Left lobe of liver (tissue), 2 donors: ENCODE measurements around the gene TLK1. TPM values are rescaled to one million over a fixed set of nuclear protein-coding genes. Genes with fewer than 3 reads are reported as not detected.
"Not testable (repeated sequence)": the region's sequence is repeated elsewhere in the genome, so short reads cannot be mapped to it uniquely, and the experiment has no call there.

Source experiments
- ATAC-seq: fragments of 200-7000 bp; cut with Tn5 transposase; one replicate; pipeline ENCODE4 v1.9.1; 2020; ENCODE audit warnings: mild to moderate bottlenecking, moderate library complexity
- DNase-seq: peaks from one replicate; pipeline ENCODE4 v3.0.0-alpha.2; 2020; ENCODE audit warnings: low spot score
- total RNA-seq: library from RNA; stranded (reverse); gene quantifications from one replicate; pipeline ENCODE4 v1.2.1, GENCODE V29; 2021
- donor health status: DM: no; HTN: no; CAD: no; lungs with moderate emphysema.
- donor health status: DM: no; HTN: yes; CAD: no.

Gene TLK1
- total RNA-seq, 1 donor from 2014 or later = 35.7 TPM

- ATAC-seq (no peak), DNase-seq (no peak)
Observed at GRCh38 chr2:171171808-171172207, 11.1 kb upstream of the TLK1 start.

- ATAC-seq (no peak), DNase-seq (no peak)
Observed at GRCh38 chr2:171169839-171170238, 9.1 kb upstream of the TLK1 start.

- DNase-seq (no peak), ATAC-seq (no peak)
Observed at GRCh38 chr2:171169333-171169732, 8.6 kb upstream of the TLK1 start.

GRCh38 chr2:171167352-171167997 lies 6.8 kb upstream of the TLK1 start:
- DNase-seq (no peak), ATAC-seq (peak; percentile 59)

- ATAC-seq = peak; percentile 83
- peak; percentile 65 for DNase-seq
Observed at GRCh38 chr2:171166328-171166983, 5.8 kb upstream of the TLK1 start.

- DNase-seq (no peak), ATAC-seq (no peak)
Observed at GRCh38 chr2:171165967-171166327, 5.3 kb upstream of the TLK1 start.

- no peak for DNase-seq
- no peak for ATAC-seq
Observed at GRCh38 chr2:171163261-171163660, 2.6 kb upstream of the TLK1 start.

GRCh38 chr2:171162522-171163197 lies 2.0 kb upstream of the TLK1 start:
- not testable (repeated sequence) for ATAC-seq

GRCh38 chr2:171160956-171161740 lies 455 bp upstream of the TLK1 start:
- DNase-seq (peak; percentile 82), ATAC-seq (peak; percentile 76)

More at GRCh38 chr2:171162522-171163197, 2.0 kb upstream of the TLK1 start:
- DNase-seq = not testable (repeated sequence)

- DNase-seq = peak; percentile 58
- peak; percentile 33 for ATAC-seq
Observed at GRCh38 chr2:171159372-171160118, 1.1 kb downstream of the TLK1 start.

- ATAC-seq (peak; percentile 0), DNase-seq (no peak)
Observed at GRCh38 chr2:171158790-171159371, 1.8 kb downstream of the TLK1 start.

- ATAC-seq = no peak
- no peak for DNase-seq
Observed at GRCh38 chr2:171158036-171158789, 2.5 kb downstream of the TLK1 start.

GRCh38 chr2:171157109-171157500 lies 3.6 kb downstream of the TLK1 start:
- no peak for DNase-seq
- ATAC-seq = no peak

GRCh38 chr2:171154348-171154747 lies 6.3 kb downstream of the TLK1 start:
- ATAC-seq (no peak), DNase-seq (no peak)

- no peak for DNase-seq
- peak; percentile 12 for ATAC-seq
Observed at GRCh38 chr2:171150694-171151285, 9.9 kb downstream of the TLK1 start.

GRCh38 chr2:171149986-171150693 lies 10.6 kb downstream of the TLK1 start:
- ATAC-seq (peak; percentile 93), DNase-seq (no peak)

- ATAC-seq = peak; percentile 30
- no peak for DNase-seq
Observed at GRCh38 chr2:171149171-171149938, 11.3 kb downstream of the TLK1 start.

GRCh38 chr2:171147081-171147480 lies 13.6 kb downstream of the TLK1 start:
- ATAC-seq (no peak), DNase-seq (no peak)
